A673 (cell line): ENCODE results near the gene NDUFB7. TPM values are rescaled to one million over a fixed set of nuclear protein-coding genes. Genes with fewer than 3 reads are reported as not detected.

Experiments
- BruUV-seq: library from RNA; stranded (reverse); fragments of 400-500 nt; replicated peaks from 2 replicates; lab custom pipeline; 2021; lab: Mats Ljungman, UMichigan
- CTCF ChIA-PET: fragments of 300-600 bp; sonication (Branson Sonifier 250); formaldehyde crosslinking; loops from one replicate; lab custom pipeline; 2022; ENCODE audit warnings: antibody characterized with exemption; lab: Charles Lee
- POLR2A ChIA-PET: fragments of 300-600 bp; sonication (Branson Sonifier 250); formaldehyde crosslinking; loops from one replicate; lab custom pipeline; 2022; ENCODE audit warnings: antibody characterized with exemption; ENCODE audit not compliant: low non-redundant PET; lab: Charles Lee
- DNase-seq: peaks from one replicate; pipeline ENCODE4 v3.0.0-alpha.2; 2015; ENCODE audit warnings: low spot score
- H3K27ac ChIP-seq: fragments of 200-600 bp; sonication (generic); 2 replicates; pipeline ENCODE4 v1.5.1; 2016; ENCODE audit warnings: mixed run types, low read depth, mild to moderate bottlenecking, mixed read lengths, antibody characterized with exemption, low read length; ENCODE audit not compliant: poor library complexity, severe bottlenecking
- H3K27me3 ChIP-seq: fragments of 200-600 bp; sonication (generic); replicated peaks from 2 replicates; pipeline ENCODE4 v1.6.1; 2017; ENCODE audit warnings: mixed run types, low read depth, mild to moderate bottlenecking, mixed read lengths, antibody characterized with exemption, low read length; ENCODE audit not compliant: insufficient read depth, poor library complexity
- H3K36me3 ChIP-seq: fragments of 200-600 bp; sonication (generic); 2 replicates; pipeline ENCODE4 v1.6.1; 2016; ENCODE audit warnings: mixed run types, mild to moderate bottlenecking, mixed read lengths, antibody characterized with exemption, low read length; ENCODE audit not compliant: insufficient read depth, poor library complexity, severe bottlenecking
- H3K4me1 ChIP-seq: fragments of 200-600 bp; sonication (generic); 2 replicates; pipeline ENCODE4 v1.6.1; 2017; ENCODE audit warnings: mixed run types, mild to moderate bottlenecking, mixed read lengths, antibody characterized with exemption, low read length; ENCODE audit not compliant: insufficient read depth, poor library complexity, severe bottlenecking
- H3K4me3 ChIP-seq: fragments of 200-600 bp; sonication (generic); 2 replicates; pipeline ENCODE4 v1.5.1; 2016; ENCODE audit warnings: low read depth, mixed run types, mild to moderate bottlenecking, mixed read lengths, low read length; ENCODE audit not compliant: poor library complexity, severe bottlenecking
- H3K9me3 ChIP-seq: fragments of 200-600 bp; sonication (generic); 2 replicates; pipeline ENCODE4 v1.6.1; 2016; ENCODE audit warnings: mixed run types, low read depth, mild to moderate bottlenecking, mixed read lengths, antibody characterized with exemption, low read length; ENCODE audit not compliant: poor library complexity, severe bottlenecking
- EZH2 ChIP-seq: fragments of 200-600 bp; sonication (generic); IDR thresholded peaks from 2 replicates; pipeline ENCODE4 v1.6.1; 2017; ENCODE audit warnings: borderline replicate concordance, low read depth, mild to moderate bottlenecking, mixed read lengths, antibody characterized with exemption, low read length; ENCODE audit not compliant: poor library complexity, severe bottlenecking
- intact Hi-C: fragments of 100-400 bp; cut with micrococcal nuclease; formaldehyde crosslinking; loops from one replicate; pipeline ENCODE4 v1.10.0; 2022; ENCODE audit not compliant: unreplicated experiment
- total RNA-seq: library from RNA; stranded (reverse); gene quantifications from 2 replicates; pipeline ENCODE4 v1.2.3, GENCODE V29; 2021
- TF ChIP-seq, protein P1 (sequence below): fragments of 300-800, 200-600 bp; sonication (generic); conservative IDR thresholded peaks from 2 replicates; pipeline ENCODE4 v1.5.1; 2017; ENCODE audit warnings: low read depth, mild to moderate bottlenecking, antibody characterized with exemption, low read length, moderate library complexity, mixed read lengths

NDUFB7 gene
- total RNA-seq, 1 experiment from 2014 or later: 180 TPM

DNA sequence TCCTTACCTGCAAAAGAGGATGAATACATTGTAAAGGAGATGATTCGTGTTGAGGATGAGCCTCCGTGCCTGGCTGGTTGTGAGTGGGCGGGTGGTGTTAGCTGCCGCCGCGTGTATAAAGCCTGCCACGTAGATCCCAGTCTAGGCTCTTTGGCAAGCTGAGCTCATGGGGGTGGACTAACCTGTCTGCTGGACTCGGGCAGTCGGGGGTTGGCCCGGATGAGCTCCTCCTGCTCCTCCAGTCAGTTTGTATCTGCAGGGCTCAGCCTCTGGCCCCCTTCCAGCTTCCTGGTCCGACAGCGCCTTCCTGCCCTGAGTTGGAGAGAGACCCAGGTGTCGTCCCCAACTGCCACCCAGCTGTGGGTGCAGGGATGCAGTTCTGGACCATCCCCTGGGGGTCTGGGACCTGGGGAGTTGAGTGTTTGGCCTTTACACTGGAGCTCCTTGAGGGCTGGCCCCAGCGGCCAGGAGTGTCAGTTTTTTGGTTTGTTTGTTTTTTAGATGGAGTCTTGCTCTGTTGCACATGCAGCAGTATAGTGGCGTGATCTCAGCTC lies 21.6 kb downstream of the NDUFB7 start:
- POLR2A ChIA-PET: no interaction called here
- peaks cover 10% of the 10 kb centered on the region for H3K36me3 ChIP-seq
- no peaks in the 10 kb centered on the region for H3K9me3 ChIP-seq
- peaks cover 20% of the 10 kb centered on the region for H3K4me1 ChIP-seq
- no peak overlapping the region for H3K4me3 ChIP-seq
- no peaks in the 10 kb centered on the region for H3K27me3 ChIP-seq
- no TSS peak for BruUV-seq
- TF ChIP-seq, protein P1, sequence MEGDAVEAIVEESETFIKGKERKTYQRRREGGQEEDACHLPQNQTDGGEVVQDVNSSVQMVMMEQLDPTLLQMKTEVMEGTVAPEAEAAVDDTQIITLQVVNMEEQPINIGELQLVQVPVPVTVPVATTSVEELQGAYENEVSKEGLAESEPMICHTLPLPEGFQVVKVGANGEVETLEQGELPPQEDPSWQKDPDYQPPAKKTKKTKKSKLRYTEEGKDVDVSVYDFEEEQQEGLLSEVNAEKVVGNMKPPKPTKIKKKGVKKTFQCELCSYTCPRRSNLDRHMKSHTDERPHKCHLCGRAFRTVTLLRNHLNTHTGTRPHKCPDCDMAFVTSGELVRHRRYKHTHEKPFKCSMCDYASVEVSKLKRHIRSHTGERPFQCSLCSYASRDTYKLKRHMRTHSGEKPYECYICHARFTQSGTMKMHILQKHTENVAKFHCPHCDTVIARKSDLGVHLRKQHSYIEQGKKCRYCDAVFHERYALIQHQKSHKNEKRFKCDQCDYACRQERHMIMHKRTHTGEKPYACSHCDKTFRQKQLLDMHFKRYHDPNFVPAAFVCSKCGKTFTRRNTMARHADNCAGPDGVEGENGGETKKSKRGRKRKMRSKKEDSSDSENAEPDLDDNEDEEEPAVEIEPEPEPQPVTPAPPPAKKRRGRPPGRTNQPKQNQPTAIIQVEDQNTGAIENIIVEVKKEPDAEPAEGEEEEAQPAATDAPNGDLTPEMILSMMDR: no peak
- no peak for TF ChIP-seq EZH2
- CTCF ChIA-PET: no interaction called here
- intact Hi-C loops: no loop called here
- DNase-seq: no peak
- H3K27ac ChIP-seq: no peak overlapping the region

DNA sequence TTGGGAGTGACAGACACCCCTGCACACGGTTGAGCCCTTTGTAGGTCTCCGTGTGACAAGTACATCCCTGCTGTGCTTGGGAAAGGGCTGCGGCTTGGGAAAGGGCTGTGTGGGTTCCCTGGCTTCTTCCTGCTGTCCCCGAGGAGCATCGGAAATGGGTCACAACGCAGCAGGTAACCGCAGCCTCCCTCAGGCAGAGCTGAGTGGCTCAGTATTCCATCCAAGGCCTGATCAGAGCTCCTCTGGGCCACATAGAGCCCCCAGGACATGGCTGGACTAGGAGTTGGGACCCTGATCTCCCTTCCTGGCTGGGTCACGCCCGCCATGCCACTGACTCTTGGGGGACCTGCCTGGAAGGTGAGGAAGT lies 26.2 kb downstream of the NDUFB7 start:
- Histone ChIP-seq H3K9me3 (no peaks in the 10 kb centered on the region), H3K27ac (peak overlapping the region; percentile 71), H3K4me3 (peak overlapping the region; percentile 16), H3K27me3 (no peaks in the 10 kb centered on the region), H3K4me1 (peaks cover 31% of the 10 kb centered on the region), H3K36me3 (peaks cover 10% of the 10 kb centered on the region)
- intact Hi-C loops: no loop called here
- BruUV-seq: no TSS peak
- no peak for DNase-seq
- CTCF ChIA-PET: interaction anchor here (0.5 kb wide), 1 partner anchor 75 kb away, joined by 5 read pairs; no protein-coding TSS in a partner anchor
- TF ChIP-seq, protein P1: no peak
- no peak for TF ChIP-seq EZH2
- POLR2A ChIA-PET: no interaction called here

DNA sequence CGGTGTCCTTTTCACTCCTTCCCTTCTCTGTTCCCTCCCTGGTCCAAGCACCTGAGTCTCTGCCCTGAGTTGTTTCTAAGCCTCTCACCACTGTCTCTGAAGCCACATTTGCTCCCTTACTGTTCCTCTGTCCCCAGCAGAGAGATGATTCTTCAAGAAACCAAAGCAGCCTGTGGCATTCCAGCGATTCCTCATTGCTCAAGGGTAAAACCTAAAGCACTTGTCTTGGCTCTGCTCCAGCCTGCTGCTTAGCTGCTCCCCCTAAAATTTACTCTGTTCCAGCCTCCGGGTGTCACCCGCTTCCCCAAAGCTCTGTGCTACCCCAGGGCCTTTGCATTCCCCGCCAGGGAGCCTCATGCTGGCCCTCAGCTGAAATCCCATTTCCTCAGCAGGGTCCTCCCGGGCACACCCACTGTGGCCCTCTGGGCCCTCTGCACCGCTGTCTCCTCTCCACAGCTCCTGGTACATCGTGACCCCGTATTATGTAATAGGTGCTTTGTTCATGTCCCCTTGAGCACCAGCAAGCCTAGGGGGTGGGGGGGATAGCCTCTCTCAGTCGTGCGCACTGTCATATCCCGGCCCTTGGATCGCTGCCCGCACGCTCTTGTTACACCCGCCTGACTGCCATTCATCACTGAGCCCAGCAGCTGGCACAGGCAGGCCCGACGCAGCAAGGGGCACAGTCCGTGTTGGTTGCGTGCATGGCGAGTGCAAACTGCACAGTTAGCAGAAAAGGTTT lies 26.7 kb downstream of the NDUFB7 start:
- peaks cover 31% of the 10 kb centered on the region for H3K4me1 ChIP-seq
- POLR2A ChIA-PET: no interaction called here
- DNase-seq: peak; percentile 93
- intact Hi-C loops: no loop called here
- BruUV-seq: no TSS peak
- H3K9me3 ChIP-seq: no peaks in the 10 kb centered on the region
- CTCF ChIA-PET: no interaction called here
- peak overlapping the region; percentile 71 for H3K27ac ChIP-seq
- H3K4me3 ChIP-seq: peak overlapping the region; percentile 16
- no peaks in the 10 kb centered on the region for H3K27me3 ChIP-seq
- peaks cover 10% of the 10 kb centered on the region for H3K36me3 ChIP-seq
- TF ChIP-seq, protein P1: no peak
- TF ChIP-seq EZH2: no peak
